Keratinocyte (primary cell): Measurements from ENCODE around the gene CARD11. TPM values are rescaled to one million over a fixed set of nuclear protein-coding genes. Genes with fewer than 3 reads are reported as not detected.

Source experiments
- DNase-seq: peaks from one replicate; pipeline ENCODE4 v3.0.0-alpha.2; 2011; ENCODE audit warnings: low read depth, missing footprints, low spot score
- FAIRE-seq: peaks from 2 replicates; lab custom pipeline; 2011; peaks lifted over from hg19 to GRCh38; lab: Jason Lieb, UNC
- H2AFZ ChIP-seq: 2 replicates; pipeline ENCODE4 v1.6.0; 2012; ENCODE audit warnings: low read length, control low read depth, inconsistent platforms; ENCODE audit not compliant: control insufficient read depth
- H3K27ac ChIP-seq: 2 replicates; pipeline ENCODE4 v1.5.1; 2011; ENCODE audit warnings: low read length; ENCODE audit not compliant: control insufficient read depth, insufficient read depth
- H3K27me3 ChIP-seq: 3 replicates; pipeline ENCODE4 v1.6.0; 2011; ENCODE audit warnings: low read length; ENCODE audit not compliant: control insufficient read depth, insufficient read depth; ENCODE audit errors: extremely low read depth
- H3K36me3 ChIP-seq, 2 experiments: 2 replicates in 1 of 2; 3 replicates in 1 of 2; pipeline ENCODE4 v1.5.1; 2011; ENCODE audit warnings: low read length in 2 of 2, mild to moderate bottlenecking in 1 of 2; ENCODE audit not compliant: control insufficient read depth in 2 of 2, insufficient read depth in 2 of 2; ENCODE audit errors: extremely low read depth in 1 of 2
- H3K4me1 ChIP-seq: 3 replicates; pipeline ENCODE4 v1.5.1; 2011; ENCODE audit warnings: low read length; ENCODE audit not compliant: control insufficient read depth, insufficient read depth; ENCODE audit errors: extremely low read depth
- H3K4me2 ChIP-seq: 3 replicates; pipeline ENCODE4 v1.6.0; 2011; ENCODE audit warnings: low read depth, low read length; ENCODE audit not compliant: control insufficient read depth, insufficient read depth; ENCODE audit errors: extremely low read depth
- H3K4me3 ChIP-seq, 3 experiments: fragments of 200-600 bp in 1 of 3; sonication (generic) in 1 of 3; 2 replicates in 2 of 3; 3 replicates in 1 of 3; pipeline ENCODE4 v1.5.1; 2011 to 2016; ENCODE audit warnings: low read length in 3 of 3, mild to moderate bottlenecking in 3 of 3, control low read depth in 2 of 3, inconsistent platforms in 1 of 3, low read depth in 1 of 3, mixed read lengths in 1 of 3, mixed run types in 1 of 3, moderate library complexity in 1 of 3; ENCODE audit not compliant: control insufficient read depth in 2 of 3, insufficient read depth in 2 of 3; ENCODE audit errors: extremely low read depth in 1 of 3
- H3K79me2 ChIP-seq: 2 replicates; pipeline ENCODE4 v1.6.0; 2012; ENCODE audit warnings: low read length; ENCODE audit not compliant: control insufficient read depth, insufficient read depth
- H3K9ac ChIP-seq: 3 replicates; pipeline ENCODE4 v1.6.0; 2011; ENCODE audit warnings: low read length; ENCODE audit not compliant: control insufficient read depth, insufficient read depth; ENCODE audit errors: extremely low read depth
- H3K9me1 ChIP-seq: 3 replicates; pipeline ENCODE4 v1.6.0; 2011; ENCODE audit warnings: low read length; ENCODE audit not compliant: control insufficient read depth, insufficient read depth; ENCODE audit errors: extremely low read depth
- H3K9me3 ChIP-seq: 2 replicates; pipeline ENCODE4 v1.5.1; 2012; ENCODE audit warnings: low read depth, low read length; ENCODE audit not compliant: control insufficient read depth
- H4K20me1 ChIP-seq: 3 replicates; pipeline ENCODE4 v1.6.0; 2011; ENCODE audit warnings: low read length; ENCODE audit not compliant: control insufficient read depth, insufficient read depth; ENCODE audit errors: extremely low read depth
- CTCF ChIP-seq, 3 experiments: IDR thresholded peaks in 1 of 3; conservative IDR thresholded peaks in 1 of 3; optimal IDR thresholded peaks in 1 of 3; 2 replicates in 2 of 3; 3 replicates in 1 of 3; pipeline versions ENCODE3 to v1.5.1; 2011; ENCODE audit warnings: low read length in 3 of 3, mild to moderate bottlenecking in 3 of 3, moderate library complexity in 2 of 3, control low read depth in 1 of 3, inconsistent platforms in 1 of 3; ENCODE audit not compliant: insufficient read depth in 2 of 3; ENCODE audit errors: extremely low read depth in 1 of 3
- EZH2 ChIP-seq: IDR thresholded peaks from one replicate; pipeline ENCODE4 v1.6.1; 2012; ENCODE audit warnings: inconsistent platforms, mild to moderate bottlenecking, low read length, moderate library complexity
- dilution Hi-C: fragments of 300-500 bp; cut with MboI; formaldehyde crosslinking; loops from one replicate; pipeline ENCODE4 v1.7.0; 2020; ENCODE audit warnings: low sequenced_read_pairs; ENCODE audit not compliant: extremely low pct_ligation_motif_present
- polyA plus RNA-seq, 5 experiments: library from polyadenylated mRNA; depleted of rRNA in 3 of 5; stranded (reverse) in 3 of 5; stranded (forward) in 1 of 5; unstranded in 1 of 5; fragments of >200 nt; gene quantifications; 1 replicate in 1 of 5; 2 replicates in 3 of 5; 3 replicates in 1 of 5; pipeline versions ENCODE4 v1.2.1 to v1.2.3, GENCODE V29; 2011 to 2012; ENCODE audit warnings: missing spikeins in 2 of 5, low read depth in 1 of 5, low replicate concordance in 1 of 5

Gene CARD11
- polyA plus RNA-seq, 1 donor (not counting 4 experiments of a cell fraction or from before 2014, with no cell fraction given), result 4.3 TPM

DNA sequence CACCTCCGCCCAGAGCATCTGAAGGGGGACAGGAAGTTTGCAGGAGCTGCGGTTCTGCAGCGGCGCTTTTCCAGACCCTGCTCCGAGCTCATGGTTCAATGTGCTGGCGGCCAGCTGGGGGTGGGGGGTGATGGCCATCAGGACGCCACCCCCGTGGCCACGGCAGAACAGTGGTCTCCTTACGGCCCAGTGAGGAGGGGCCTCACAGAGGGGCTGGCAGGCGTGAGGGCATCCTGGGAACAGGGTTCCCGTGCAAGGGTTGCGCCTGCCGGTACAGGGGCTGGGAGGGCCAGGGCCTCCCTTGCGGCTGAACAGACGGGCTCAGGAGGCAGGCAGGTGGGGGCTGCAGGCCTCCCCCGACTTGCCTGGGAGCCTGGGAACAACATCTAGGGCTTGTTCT, 160.6 kb downstream of the CARD11 start:
- H3K9ac ChIP-seq, result no peak overlapping the region
- H3K4me1 ChIP-seq, result peaks cover 10% of the 10 kb centered on the region
- H3K4me3 ChIP-seq, result no peak overlapping the region
- H3K9me1 ChIP-seq, result no peaks in the 10 kb centered on the region
- H4K20me1 ChIP-seq, result no peaks in the 10 kb centered on the region
- FAIRE-seq (no peak), DNase-seq (no peak)
- H3K27ac ChIP-seq, result no peak overlapping the region
- no peaks in the 10 kb centered on the region for H3K36me3 ChIP-seq
- no peaks in the 10 kb centered on the region for H3K79me2 ChIP-seq
- H3K9me3 ChIP-seq, result no peaks in the 10 kb centered on the region
- dilution Hi-C loops, result no loop called here
- no peak for TF ChIP-seq EZH2
- TF ChIP-seq CTCF (optimal IDR thresholded peaks at IDR 0.05 in 1 of 3, IDR thresholded peaks at IDR 0.05 in 1 of 3, conservative IDR thresholded peaks at IDR 0.05 in 1 of 3; ENCODE audit: extremely low read depth in 1 of 3, insufficient read depth in 2 of 3, low read length in 3 of 3), result no peak
- H2AFZ ChIP-seq, result no peak overlapping the region
- no peak overlapping the region for H3K4me2 ChIP-seq
- H3K27me3 ChIP-seq, result peaks cover 9% of the 10 kb centered on the region

DNA sequence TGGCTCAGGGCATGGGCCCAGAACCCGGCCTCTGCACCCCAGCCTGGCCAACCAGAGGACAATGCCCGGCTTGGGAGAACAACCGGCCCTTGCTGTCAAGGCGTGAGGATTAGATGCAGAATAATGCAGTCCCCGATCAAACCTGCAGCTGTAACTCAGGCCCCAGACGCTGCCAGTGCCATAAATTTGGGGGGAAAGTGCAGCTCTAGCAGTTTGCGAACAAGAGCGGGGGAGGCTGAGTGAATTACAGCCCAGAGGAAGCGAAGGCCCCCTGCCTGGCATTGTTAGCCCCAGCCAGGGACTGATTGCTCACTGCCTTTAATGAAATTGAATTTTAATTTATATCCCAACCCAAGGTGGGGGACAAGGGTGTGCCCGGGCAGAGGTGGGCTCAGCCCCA, 161.6 kb downstream of the CARD11 start:
- TF ChIP-seq EZH2 (no peak), CTCF (optimal IDR thresholded peaks at IDR 0.05 in 1 of 3, IDR thresholded peaks at IDR 0.05 in 1 of 3, conservative IDR thresholded peaks at IDR 0.05 in 1 of 3; ENCODE audit: extremely low read depth in 1 of 3, insufficient read depth in 2 of 3, low read length in 3 of 3) (no peak)
- Histone ChIP-seq H3K79me2 (no peaks in the 10 kb centered on the region), H3K9me3 (no peaks in the 10 kb centered on the region), H4K20me1 (no peaks in the 10 kb centered on the region), H3K4me3 (no peak overlapping the region), H3K4me2 (no peak overlapping the region), H3K9me1 (no peaks in the 10 kb centered on the region), H3K36me3 (no peaks in the 10 kb centered on the region), H2AFZ (no peak overlapping the region), H3K4me1 (peaks cover 10% of the 10 kb centered on the region), H3K9ac (no peak overlapping the region), H3K27me3 (peaks cover 9% of the 10 kb centered on the region), H3K27ac (no peak overlapping the region)
- FAIRE-seq (no peak), DNase-seq (no peak)
- dilution Hi-C loops, result no loop called here
